ENCODE measurements around the gene CMTM2.

CMTM2 gene, protein sequence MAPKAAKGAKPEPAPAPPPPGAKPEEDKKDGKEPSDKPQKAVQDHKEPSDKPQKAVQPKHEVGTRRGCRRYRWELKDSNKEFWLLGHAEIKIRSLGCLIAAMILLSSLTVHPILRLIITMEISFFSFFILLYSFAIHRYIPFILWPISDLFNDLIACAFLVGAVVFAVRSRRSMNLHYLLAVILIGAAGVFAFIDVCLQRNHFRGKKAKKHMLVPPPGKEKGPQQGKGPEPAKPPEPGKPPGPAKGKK

DNA sequence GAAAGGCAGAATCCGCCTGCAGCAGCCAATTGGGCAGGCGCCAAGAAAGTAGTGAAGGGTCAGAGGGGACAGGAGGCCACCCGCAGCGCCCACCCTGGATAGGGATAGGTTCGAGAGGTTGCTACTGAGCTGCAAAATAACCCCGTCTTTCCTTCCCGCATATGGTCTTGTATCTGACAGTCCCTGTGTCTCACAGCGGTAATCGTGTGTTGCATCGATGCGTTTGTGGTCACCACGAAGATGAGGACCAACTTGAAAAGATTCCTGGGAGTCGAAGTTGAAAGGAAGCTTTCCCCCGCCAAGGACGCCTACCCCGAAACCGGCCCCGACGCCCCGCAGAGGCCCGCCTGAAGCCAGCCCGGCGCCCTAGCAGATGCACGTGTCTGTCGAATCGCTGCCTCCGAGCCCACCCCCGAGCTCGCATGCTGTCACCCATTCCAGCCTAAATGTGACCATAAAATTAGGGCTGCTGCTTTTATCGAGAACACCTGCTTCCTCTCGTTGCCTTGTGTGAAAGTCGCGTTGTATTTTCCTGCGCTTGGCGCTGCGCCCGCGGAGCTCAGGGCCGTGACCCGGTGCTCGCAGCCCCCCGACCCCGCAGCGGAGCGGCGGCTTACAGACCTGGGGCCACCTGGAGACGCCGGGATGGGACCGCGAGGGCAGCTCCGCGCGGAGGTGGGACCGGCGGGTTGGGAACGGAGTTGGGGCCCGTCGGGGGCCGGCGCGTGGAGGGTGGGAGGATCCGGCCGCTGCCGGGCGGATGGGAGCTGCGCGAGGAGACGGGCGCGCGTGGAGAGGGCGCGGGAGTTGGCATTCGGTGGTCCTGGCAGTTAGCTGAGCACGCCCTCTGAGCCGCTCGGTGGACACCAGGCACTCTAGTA, at the start of gene CMTM2:
TSS of gene CMTM2 (plus strand) at position 813 of the 881 bp plus-strand sequence. CDS start 145 bp downstream, outside the sequence.
- no peak for DNase-seq (ENCODE audit: low read depth, low spot score)

DNA sequence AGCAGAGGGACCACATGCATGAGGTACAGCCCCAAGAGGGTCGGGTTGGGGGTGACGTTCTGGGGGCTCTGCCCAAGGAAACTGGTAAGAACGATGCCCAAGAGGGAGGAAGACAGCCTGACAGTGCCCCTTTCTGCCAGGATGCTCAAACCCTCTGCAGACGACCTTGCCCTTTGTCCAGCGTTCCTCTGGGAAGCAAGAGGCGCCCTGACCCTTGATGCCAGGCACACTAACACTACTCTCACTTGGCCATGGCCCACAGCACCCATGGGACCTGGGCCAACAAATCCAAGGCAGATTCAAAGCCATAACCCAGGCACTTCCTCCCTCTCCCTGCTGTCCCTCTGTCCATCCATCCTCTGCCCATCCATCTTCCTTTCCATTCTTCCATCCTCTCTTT, 49.8 kb upstream of the CMTM2 start:
- DNase-seq (ENCODE audit: low read depth, low spot score): no peak

DNA sequence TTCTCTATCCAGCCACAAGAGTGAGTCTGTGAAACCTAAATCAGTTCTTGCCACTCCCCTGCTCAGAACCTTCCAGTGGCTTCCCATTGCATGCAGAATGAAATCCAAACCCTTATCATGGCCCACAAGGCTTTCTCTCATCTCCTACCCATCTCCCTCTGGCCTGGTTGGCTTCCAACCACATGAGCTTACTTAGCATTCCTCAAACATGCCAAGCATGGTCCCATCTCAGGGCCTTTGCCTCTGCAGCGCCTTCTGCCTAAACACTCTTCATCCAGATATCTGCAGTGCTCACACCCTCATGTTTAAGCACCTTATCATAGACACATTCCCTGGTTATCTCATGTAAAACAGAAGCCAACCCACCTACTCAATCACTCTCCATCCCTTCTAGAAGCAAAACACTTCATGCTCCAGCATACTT, 44.9 kb upstream of the CMTM2 start:
- no peak for DNase-seq (ENCODE audit: low read depth, low spot score)

DNA sequence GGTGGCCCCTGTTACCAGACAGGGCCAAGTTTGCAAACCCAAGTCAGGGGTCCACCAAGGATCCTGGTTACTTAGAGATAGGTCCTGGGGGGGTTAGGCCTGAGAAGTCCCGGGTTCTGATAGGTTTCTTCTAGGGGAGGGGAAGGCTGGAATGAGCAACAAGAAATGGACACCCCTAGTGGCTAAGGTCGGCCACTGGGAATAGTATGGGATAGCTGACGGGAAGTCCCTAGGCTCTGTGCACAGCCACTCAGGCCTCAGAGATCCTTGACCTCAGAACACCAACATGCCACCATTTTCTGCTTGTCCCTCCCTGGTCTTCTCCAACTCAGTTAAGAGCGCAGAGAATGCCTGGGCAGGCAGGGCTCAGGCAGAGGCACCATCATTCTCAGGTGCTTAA, 42.7 kb upstream of the CMTM2 start:
- DNase-seq (ENCODE audit: low read depth, low spot score): no peak

DNA sequence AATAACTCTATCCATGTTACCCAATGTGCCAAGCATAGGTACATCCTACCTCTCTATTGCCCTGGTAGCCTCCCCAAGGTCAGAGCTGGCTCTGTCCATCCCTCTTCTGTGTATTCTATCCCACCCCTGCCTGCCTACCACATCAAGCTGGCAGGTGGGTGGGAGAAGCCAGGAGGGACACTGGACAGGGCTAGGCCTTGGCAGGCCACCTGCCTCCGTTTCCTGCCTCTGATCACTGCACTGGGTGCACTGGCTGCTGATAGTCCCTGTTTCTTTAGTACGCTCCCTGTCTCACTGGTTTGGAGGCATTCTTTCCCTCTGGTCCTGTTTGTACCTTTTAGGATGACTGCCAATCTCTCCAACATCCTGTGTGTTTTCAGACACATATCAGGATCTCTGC, 42.0 kb upstream of the CMTM2 start:
- no peak for DNase-seq (ENCODE audit: low read depth, low spot score)

DNA sequence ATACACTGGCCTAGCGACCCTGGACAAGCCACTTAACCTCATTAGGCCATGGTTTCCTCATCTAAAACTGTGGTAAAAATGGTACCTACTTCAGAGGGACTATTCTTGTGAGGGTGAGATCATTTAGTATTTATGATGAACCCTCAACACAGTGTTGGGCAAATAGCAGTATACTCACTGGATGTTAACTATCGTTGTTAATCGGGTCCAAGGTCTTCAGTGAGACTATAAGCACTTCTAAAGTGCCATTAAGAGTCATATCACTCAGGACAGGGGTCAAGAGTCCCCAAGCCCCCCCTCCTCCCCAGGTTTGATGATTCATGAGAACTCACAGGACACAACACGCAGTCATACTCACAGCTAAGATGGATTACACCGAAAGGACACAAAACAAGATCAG, 40.4 kb upstream of the CMTM2 start:
- DNase-seq (ENCODE audit: low read depth, low spot score): no peak

DNA sequence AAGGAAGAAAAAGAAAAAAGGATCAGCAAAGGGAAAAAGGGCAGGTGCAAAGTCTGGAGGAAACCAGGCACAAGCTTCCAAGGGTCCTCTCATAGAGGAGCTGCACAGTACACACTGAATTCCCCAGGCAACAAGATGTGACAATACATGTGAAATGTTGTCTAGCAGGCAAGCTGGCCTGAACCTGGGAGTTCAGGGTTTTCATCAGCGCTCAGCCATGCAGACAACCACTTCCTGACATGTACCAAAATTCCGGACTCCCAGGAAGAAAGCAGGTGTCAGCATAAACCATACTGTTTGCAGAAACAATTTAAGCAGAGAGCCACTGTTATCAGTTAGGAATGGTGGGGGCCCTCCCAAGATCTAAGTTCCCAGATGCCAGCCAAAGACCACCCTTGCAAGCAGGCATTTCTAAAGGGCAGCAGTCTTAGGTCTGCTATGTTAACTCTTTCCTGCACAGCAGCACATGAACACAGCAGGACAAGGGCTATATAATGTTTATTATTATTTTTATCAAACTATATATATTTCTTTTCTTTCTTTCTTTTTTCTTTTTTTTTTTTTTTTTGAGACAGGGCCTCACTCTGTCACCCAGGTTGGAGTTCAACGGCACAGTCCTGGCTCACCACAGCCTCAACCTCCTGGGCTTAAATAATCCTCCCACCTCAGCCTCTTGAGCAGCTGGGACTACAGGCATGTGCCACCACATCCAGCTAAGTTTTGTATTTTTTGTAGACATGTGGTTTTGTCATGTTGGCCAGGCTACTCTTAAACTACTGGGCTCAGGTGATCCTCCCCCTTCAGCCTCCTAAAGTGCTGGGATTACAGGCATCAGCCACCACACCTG, 39.4 kb upstream of the CMTM2 start:
- DNase-seq (ENCODE audit: low read depth, low spot score): no peak

DNA sequence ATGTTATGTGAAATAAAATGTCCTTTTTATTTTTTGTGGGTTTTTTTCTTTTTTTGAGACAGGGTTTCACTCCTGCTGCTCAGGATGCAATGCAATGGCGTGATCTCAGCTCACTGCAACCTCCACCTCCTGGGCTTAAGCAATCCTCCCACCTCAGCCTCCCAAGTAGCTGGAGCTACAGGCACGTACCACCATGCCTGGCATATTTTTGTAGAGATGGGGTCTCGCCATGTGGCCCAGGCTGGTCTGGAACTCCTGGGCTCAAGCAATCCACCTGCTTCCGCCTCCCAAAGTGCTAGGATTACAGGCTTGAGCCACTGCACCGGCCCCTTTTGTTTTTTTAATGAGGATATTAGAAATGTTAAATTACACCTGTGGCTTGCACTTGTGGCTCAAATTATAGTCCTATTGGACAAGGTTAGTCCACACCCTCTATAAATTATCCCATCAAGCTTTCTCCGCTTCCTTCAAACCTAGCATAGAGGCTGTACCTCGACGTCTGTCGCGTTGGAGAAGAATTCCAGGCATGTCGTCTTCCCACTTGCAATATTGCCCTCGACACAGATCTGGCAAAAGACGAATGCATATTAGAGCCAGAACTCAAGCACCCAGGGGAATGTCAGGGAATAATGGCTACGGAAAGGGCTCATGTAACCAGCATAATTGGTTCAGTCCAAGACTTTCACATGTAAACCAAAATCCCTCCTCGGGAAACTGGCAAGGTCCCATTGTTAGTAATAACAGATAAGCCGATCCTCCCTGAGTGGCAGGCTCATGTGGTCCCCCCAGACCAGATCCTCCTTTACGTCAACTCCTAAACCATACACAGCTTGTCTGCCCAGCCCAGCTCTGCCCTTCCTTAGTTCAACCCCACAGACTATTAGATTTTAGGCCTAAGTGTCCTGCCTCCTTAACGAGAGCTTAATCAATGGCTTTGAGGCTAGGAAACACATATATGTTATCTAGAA, 37.6 kb upstream of the CMTM2 start:
- DNase-seq (ENCODE audit: low read depth, low spot score): no peak

DNA sequence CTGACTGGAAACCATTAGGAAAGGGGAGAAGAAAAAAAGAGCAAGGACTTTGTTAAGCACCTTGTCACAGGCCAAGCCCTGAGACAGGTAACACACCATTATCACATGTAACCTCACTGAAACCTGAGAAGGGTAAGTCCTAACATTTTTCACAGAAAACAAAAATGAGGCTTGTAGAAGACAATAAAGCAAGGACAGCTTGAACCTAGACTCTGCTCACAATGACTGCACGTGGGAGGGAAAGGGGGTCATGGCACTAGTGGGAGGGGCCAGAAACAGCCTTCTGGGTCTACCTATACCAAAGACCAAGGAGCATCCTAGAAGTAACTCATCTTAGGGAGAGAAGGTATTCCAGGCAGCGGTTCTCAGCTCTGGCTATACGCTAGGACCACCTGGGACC, 36.9 kb upstream of the CMTM2 start:
- DNase-seq (ENCODE audit: low read depth, low spot score): no peak

DNA sequence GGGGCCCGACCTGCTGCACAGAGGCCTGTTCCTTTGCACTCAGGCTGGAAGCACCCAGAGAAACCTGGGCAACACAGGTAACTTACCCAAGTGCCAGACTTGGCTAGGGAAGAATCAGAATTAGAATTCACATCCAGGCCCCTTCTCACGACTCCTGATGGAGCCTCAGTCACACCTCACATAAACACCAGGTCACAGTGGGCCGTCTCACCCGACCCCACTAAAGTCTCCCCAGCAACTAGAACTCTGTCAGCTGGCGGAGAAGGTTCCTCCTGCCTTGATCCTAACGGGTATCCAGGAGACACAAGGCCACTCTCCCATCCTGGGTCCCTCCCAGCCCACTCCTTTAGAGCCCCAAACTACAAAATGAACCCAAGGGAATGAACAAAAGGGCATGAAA, 35.7 kb upstream of the CMTM2 start:
- no peak for DNase-seq (ENCODE audit: low read depth, low spot score)

DNA sequence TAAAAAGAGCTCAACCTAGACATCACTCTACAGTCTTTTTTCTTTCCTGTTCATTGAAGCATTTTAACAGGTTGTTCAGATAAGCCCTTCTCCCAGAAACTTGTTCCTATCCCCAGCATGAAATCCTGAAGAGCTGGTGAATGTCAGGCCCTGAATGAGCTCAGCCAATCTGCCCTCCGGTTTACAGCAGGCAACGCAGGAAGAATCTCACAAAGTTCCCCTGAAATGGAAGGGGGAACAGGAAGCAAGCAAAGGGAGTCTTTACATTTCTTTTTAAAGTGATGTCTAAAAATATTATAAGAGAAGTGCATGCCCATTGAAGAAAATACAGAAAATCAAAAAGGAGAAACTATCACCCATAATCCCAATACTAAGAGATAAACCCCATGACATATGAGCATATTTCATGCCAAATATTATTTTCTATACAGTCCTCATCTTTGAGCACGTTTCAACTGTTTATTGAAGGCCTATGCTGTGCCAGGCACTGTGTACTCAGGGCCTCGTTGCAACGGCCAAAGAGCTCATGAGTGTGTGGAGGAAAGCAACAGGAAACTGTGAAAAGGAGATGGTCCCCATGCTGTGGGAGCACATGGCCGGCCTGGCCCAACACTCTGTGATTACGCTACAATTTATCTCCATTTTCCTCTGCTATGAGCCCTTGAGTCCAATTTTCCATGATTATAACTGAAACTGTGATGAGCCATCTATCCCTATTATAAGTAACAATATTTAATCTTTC, 35.1 kb upstream of the CMTM2 start:
- no peak for DNase-seq (ENCODE audit: low read depth, low spot score)

DNA sequence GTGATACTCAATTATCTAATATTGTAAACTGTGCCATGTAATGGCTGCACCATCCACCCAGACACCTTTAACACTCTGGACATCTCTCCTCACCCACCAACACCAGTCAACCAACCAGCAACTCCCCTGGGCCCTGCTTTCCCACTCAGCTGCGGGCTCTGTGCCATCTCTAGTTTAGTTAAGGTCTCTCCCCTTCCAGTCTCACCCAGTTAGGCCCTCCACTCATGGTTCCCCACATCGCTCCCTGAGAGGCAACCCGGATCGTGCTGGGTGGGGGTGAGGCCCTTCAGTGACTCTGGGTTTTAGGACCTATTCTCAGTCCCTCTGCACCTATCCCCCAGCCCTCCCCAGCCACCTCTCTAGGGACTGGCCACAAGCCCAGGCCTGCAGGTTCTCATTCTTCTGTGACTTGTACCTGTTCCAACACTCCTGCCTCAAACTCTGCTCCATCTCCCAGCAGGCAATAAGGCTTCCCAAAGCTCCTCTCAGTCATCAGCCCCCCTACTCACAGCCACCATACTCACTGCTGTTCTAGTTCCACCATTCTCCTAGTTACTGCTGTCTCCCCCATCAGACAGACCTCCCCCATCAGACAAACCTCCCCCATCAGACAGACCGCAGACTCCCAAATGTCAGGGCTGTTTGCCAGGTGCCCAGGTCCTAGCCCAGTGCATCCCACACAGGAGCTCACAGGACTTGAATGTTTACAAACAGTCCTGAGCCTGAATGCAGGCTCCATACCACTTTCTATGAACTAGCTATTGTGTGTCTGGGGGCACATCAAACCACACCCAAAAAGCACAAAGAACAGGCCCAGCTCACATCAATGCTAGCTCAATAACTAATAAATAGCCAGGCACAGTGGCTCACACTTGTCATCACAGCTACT, 31.9 kb upstream of the CMTM2 start:
- no peak for DNase-seq (ENCODE audit: low read depth, low spot score)

DNA sequence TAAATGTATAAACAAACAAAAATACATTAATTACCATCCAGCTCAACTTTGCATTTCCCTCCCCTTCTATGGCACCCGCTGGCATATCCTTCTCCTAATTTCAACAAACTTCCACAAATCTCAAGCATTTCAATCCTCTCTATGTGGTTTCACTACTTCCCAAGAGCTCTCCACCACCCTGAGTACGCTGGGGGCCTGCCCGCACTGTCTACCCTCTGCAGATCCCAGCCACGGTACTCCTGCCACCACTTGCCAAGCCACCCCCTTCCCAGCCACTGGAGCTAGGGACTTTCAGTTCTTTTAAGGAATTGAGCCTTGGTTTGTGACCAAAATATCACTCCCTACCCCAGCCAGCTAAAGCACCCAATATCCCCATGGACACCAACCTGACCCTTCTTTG, 31.2 kb upstream of the CMTM2 start:
- DNase-seq (ENCODE audit: low read depth, low spot score): no peak

DNA sequence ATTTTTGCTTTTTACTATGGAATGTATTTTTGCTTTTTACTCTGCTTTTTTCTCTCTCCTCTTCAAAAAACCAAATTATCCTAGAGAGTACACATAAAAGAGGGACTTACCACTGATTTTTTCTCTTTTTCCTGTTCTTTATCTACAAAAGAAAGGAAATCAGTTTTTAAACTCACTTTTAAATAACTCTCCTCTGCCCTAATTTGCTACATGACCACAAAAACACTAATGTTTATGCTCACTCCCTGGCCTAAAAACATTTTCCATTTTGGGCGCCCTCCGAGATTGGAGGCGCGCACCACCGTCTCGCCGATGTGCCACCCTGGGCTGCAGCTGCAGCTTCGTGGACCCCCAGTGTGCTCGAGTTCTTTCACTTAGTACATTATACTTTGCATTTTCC, 30.4 kb upstream of the CMTM2 start:
- no peak for DNase-seq (ENCODE audit: low read depth, low spot score)

DNA sequence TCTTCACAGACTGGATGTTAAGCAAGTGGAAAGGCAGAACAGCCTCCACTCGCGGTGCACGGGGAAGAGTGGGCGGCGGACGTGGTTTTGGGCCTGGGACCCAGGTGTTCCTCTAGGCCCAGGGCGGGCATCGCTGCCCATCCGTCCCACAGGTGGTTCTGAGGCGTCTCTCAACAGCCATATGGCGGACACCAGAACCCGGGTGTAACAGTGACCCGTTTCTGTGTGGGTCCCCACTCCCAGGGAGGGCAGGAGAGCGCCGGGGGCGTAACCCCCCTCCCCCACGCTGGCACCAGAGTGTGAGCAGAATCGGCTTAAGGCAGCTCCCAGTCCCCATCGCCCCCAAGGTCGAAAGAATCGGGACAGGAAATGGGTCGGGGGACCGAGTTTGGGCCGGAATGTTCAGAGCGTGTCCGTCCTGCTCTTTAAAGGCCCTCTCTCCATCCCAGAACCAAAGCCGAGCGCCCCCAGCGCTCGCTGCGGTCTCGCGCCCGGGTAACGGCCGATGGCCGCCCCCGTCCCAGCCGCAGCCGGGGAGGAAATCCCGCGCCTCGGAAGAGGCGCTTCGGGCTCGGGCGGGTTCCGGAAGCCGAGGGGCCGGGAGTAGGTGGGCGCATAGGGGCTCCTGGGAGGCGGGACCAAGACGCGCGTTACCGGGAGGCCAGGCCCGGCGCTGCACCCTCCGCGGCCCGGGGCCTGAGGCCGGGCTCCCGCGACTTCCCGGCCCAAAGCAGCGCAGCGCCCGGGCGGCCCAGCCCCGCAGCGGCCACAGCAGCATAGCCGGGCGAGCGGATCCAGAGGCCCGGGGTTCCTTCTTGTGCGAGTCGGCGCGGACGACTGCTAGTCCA, 29.8 kb upstream of the CMTM2 start, which contains the start of gene TK2:
TSS of gene TK2 (minus strand) at position 839 of the 848 bp plus-strand sequence. CDS start at position 778, 61 bp downstream.
- DNase-seq (ENCODE audit: low read depth, low spot score): no peak

DNA sequence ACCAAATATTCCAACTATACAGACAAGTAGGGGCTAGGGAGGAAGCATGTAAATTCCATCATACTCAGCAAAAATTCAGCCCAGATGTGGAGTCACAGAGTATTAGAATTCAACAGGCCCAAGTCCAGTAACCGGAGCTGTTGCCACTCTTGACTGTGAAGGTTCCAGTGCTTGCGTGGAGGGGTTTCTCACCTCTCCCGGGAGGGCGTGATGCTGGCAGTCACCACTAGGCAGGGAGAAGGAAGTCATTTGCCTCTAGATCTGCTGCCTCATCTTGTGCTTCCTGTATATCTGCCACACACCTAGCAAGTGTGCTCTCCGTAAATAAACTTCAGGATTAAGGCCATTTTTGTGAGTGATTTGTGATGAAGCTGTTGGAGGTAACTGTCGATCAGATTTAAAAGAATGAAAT, 27.9 kb upstream of the CMTM2 start:
- DNase-seq (ENCODE audit: low read depth, low spot score): no peak

DNA sequence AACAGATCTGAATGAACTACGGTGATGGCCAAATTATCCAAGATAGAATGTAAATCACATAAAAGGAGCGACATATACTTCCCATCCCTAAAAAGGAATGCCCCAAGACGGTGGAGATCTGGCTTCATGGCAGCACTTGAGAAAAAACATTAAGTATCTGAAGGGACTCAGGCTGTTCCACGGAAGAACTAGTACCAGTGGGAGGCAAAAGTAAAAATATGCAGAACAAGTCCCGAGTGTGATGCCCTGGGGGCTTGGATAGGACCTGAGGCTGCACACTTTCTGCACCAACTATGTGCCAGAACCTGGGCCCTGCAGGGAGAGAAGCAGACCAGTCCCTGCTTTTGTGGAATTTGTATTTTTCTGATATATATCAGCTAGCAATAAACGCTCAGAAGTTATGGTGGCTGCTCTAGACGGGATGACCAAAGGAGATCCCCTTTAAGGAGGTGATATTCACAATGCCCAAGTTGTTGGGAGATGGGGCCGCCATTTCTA, 27.4 kb upstream of the CMTM2 start:
- DNase-seq (ENCODE audit: low read depth, low spot score): no peak

All from iPS DF 19.7 (cell line).